ENCODE measurements around the gene WRAP53. TPM values are rescaled to one million over a fixed set of nuclear protein-coding genes. Genes with fewer than 3 reads are reported as not detected.

Gene WRAP53
- total and polyA plus RNA-seq, 12 donors: 3.8 to 12.1 (median 4.9) TPM

DNA sequence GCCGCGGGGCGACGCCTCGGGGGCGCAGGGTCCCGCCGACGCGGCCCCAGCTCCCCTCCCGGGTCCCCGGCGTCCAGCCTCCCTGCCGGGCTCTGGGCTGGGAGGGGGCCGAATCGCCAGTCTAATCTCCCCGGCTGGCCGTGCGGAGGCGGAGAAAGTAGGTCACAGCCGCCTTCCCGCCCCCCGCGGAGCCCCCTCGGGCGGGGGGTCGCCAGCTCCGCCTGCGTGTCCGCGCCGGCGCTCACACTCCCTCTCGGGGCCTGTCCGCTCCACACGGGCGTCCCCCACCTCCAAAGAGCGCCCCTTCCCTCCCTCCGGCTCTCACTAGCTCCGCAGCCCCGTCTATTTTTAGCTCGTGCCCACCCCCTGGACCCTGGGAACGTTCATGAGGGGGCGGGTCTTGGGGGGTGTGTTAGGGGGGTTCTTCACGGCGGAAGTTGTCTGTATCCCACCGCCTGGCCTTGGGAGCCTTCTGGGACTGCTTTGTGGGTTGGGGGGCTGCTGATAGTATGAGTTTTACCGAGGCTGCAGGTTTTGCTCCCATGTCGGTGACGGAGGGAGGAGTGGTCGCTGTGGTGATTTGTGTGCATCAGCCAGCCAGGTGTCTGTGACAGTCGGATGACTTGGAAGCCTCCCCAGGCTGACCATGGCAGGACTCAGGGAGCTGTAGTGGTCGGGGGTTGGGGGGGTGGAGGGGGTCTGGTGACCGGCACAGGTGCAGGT is 36.5 kb upstream of the WRAP53 start:
- intact Hi-C loops (cut with DNase I): loop anchor here in 1 of 10 donors (5.0 kb wide), 1 partner anchor 35 kb away; the partner anchor contains the start of genes TP53 and WRAP53
- H3K27ac ChIP-seq: peak overlapping the region; percentile 47 to 78 (median 62)
- ATAC-seq (peak in 7 of 8 donors; percentile 7 to 55 (median 36)), DNase-seq (peak; percentile 21 to 31)
- 5% methylated on average over 46 to 54 of the region's 54 CpGs for WGBS, 2 donors
- peaks cover 0 to 4% (median 0%) of the 10 kb centered on the region in 9 donors for H3K36me3 ChIP-seq
- peak overlapping the region; percentile 8 to 66 (median 58) for H3K4me3 ChIP-seq
- H3K9me3 ChIP-seq: no peaks in the 10 kb centered on the region
- TF ChIP-seq, protein P1, sequence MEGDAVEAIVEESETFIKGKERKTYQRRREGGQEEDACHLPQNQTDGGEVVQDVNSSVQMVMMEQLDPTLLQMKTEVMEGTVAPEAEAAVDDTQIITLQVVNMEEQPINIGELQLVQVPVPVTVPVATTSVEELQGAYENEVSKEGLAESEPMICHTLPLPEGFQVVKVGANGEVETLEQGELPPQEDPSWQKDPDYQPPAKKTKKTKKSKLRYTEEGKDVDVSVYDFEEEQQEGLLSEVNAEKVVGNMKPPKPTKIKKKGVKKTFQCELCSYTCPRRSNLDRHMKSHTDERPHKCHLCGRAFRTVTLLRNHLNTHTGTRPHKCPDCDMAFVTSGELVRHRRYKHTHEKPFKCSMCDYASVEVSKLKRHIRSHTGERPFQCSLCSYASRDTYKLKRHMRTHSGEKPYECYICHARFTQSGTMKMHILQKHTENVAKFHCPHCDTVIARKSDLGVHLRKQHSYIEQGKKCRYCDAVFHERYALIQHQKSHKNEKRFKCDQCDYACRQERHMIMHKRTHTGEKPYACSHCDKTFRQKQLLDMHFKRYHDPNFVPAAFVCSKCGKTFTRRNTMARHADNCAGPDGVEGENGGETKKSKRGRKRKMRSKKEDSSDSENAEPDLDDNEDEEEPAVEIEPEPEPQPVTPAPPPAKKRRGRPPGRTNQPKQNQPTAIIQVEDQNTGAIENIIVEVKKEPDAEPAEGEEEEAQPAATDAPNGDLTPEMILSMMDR (IDR thresholded peaks at IDR 0.05): no peak
- H3K4me1 ChIP-seq: peaks cover 6 to 28% (median 25%) of the 10 kb centered on the region in 9 donors
- H3K27me3 ChIP-seq: peaks cover 5 to 50% (median 33%) of the 10 kb centered on the region in 7 donors

- TF ChIP-seq, protein P1 (IDR thresholded peaks at IDR 0.05): no peak
- Histone ChIP-seq H3K36me3 (peaks cover 0 to 4% (median 0%) of the 10 kb centered on the region in 9 donors), H3K9me3 (no peaks in the 10 kb centered on the region), H3K27me3 (peaks cover 5 to 50% (median 33%) of the 10 kb centered on the region in 7 donors), H3K4me1 (peaks cover 6 to 37% (median 30%) of the 10 kb centered on the region in 9 donors), H3K27ac (peak overlapping the region in 3 of 10 donors; percentile 19 to 78 (median 75)), H3K4me3 (peak overlapping the region in 3 of 10 donors; percentile 62 to 66 (median 63))
- DNase-seq: no peak
- intact Hi-C loops (cut with DNase I): loop anchor here in 1 of 10 donors (5.0 kb wide), 1 partner anchor 35 kb away; the partner anchor contains the start of genes TP53 and WRAP53
- WGBS, 2 donors: 54 to 60% methylated on average over 12 of the region's 12 CpGs
- no peak for ATAC-seq
Observed at GRCh38 chr17:7652388-7653356, 35.6 kb upstream of the WRAP53 start.

DNA sequence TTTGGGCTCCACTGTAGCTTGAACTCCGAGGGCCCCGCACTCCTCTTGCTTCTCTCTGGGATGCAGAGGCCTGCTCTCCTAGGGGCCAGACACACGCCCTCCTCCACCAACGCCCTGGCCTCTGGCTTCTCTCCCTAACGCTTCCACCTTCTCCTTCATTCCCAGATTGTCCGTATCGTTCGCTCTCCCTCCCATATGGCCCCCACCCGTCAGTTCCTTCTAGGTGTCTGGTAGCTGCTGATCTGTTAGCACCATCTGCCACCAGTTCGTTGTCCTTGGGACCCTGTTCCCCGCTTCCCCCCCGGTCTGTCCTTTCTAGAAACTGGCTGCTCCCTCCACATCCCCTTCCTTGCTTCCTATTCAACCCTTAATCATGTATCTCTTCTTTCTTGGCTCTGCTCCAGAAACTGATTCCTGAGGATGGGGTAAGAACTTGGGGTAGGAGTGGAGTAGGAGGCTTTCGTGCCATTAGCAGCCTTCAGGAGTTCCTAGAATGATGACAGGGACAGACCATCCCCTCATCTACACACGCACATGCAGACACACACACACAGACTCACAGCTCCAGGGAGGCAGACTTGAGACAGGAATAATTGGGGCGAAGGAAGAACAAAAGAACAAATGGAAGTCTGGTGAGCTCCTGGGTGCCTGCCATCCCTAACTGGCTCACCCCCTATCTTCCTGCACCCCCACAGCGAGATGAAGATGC is 33.3 kb upstream of the WRAP53 start:
- DNase-seq: no peak
- Histone ChIP-seq H3K4me3 (no peak overlapping the region), H3K36me3 (peaks cover 0 to 4% (median 0%) of the 10 kb centered on the region in 9 donors), H3K27ac (no peak overlapping the region), H3K4me1 (peaks cover 6 to 37% (median 29%) of the 10 kb centered on the region in 9 donors), H3K9me3 (no peaks in the 10 kb centered on the region), H3K27me3 (peaks cover 5 to 36% (median 20%) of the 10 kb centered on the region in 7 donors)
- ATAC-seq: no peak
- WGBS, 2 donors: 68 to 75% methylated on average over 16 of the region's 16 CpGs
- TF ChIP-seq, protein P1 (IDR thresholded peaks at IDR 0.05): no peak
- intact Hi-C loops (cut with DNase I): loop anchor here in 1 of 10 donors (5.0 kb wide), 1 partner anchor 32 kb away; the partner anchor contains the start of genes TP53 and WRAP53
